ENCODE results near the gene ABCC1.
A peak's percentile ranks its signal among the peaks of the same experiment; 100 is the strongest.

The ABCC1 gene

GRCh38 chr16:16022683-16023064, 73.3 kb downstream of the ABCC1 start:
- Histone ChIP-seq H3K79me1 (ENCODE audit: low read length) (peaks cover 5% of the 10 kb centered on the region), H4K91ac (ENCODE audit: low read depth, low read length) (no peak overlapping the region), H3K14ac (ENCODE audit: low read length) (no peak overlapping the region), H3K4me1 (ENCODE audit: control insufficient read depth in 1 of 2, insufficient read depth in 2 of 2, low read length in 2 of 2) (peaks cover 8 to 14% of the 10 kb centered on the region in 2 experiments), H2BK5ac (ENCODE audit: low read depth, low read length, poor library complexity) (no peak overlapping the region), H2AFZ (ENCODE audit: insufficient read depth, low read length, poor library complexity) (no peak overlapping the region), H3K4ac (ENCODE audit: low read depth, low read length) (no peak overlapping the region), H2BK12ac (ENCODE audit: low read length) (no peak overlapping the region), H3K9me3 (ENCODE audit: insufficient read depth, low read depth, low read length) (no peaks in the 10 kb centered on the region), H3K18ac (ENCODE audit: low read length) (no peak overlapping the region), H3K27ac (ENCODE audit: low read depth, low read length) (peak overlapping the region; percentile 80), H3K36me3 (ENCODE audit: control insufficient read depth in 1 of 2, insufficient read depth in 2 of 2, low read length in 2 of 2) (peaks cover 6 to 10% of the 10 kb centered on the region in 2 experiments), H4K8ac (ENCODE audit: low read depth, low read length) (no peak overlapping the region), H4K12ac (ENCODE audit: low read depth, low read length) (no peak overlapping the region), H2BK120ac (ENCODE audit: insufficient read depth, low read length, poor library complexity) (no peak overlapping the region), H3K4me3 (ENCODE audit: low read depth, low read length) (no peak overlapping the region), H3K27me3 (ENCODE audit: insufficient read depth, low read length) (no peaks in the 10 kb centered on the region), H3K9ac (ENCODE audit: low read length) (no peak overlapping the region), H3K79me2 (ENCODE audit: control insufficient read depth, insufficient read depth, low read length, poor library complexity) (no peaks in the 10 kb centered on the region), H3K4me2 (ENCODE audit: low read length) (no peak overlapping the region), H3K23ac (ENCODE audit: low read length) (no peak overlapping the region), H2AK5ac (ENCODE audit: low read length) (no peak overlapping the region)
- no CpG with 5 or more reads among the region's 5 CpGs for WGBS (ENCODE audit: extremely low coverage, insufficient coverage, insufficient read length)
- DNase-seq: peak; percentile 25 to 81

DNA sequence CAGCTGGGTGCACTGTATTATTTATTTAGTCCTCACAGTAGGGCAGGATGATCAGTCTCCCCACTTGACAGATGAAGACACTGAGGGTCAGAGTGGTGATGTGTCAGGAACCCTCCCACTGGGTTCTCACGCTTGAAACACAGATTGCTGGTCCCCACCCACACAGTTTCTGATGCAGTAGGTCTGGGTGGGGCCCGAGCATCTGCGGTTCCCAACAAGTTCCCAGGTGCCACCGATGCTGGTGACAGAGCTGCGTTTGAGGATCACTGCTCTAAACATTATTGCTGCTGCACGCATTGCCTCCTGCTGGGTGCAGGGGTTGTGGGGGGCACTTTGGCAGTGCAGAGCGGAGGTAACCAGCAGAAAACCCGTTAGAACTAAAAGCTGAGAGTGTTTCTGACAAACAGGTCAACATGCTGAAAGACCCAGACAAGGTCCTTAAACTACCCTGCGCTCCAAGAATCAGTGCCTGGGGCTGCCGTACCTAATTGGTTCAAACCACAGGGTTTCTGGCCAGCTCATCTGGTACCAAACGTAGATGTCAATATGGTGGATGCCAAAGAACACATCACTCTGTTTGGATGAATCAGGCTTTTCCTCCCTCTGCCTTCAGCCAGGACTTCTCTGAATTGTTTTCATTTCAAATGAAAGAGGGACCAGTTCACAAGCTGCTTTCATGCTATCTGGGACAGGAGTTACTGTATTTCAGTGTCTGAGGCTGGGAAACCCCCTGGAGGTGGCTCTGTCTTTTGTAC, 76.0 kb downstream of the ABCC1 start:
- Histone ChIP-seq H3K9me3 (ENCODE audit: insufficient read depth, low read depth, low read length) (no peaks in the 10 kb centered on the region), H3K23ac (ENCODE audit: low read length) (no peak overlapping the region), H3K79me1 (ENCODE audit: low read length) (peaks cover 5% of the 10 kb centered on the region), H3K18ac (ENCODE audit: low read length) (no peak overlapping the region), H3K9ac (ENCODE audit: low read length) (no peak overlapping the region), H3K27me3 (ENCODE audit: insufficient read depth, low read length) (no peaks in the 10 kb centered on the region), H2AK5ac (ENCODE audit: low read length) (no peak overlapping the region), H3K4me3 (ENCODE audit: low read depth, low read length) (peak overlapping the region; percentile 12), H3K79me2 (ENCODE audit: control insufficient read depth, insufficient read depth, low read length, poor library complexity) (no peaks in the 10 kb centered on the region), H3K4me1 (ENCODE audit: control insufficient read depth in 1 of 2, insufficient read depth in 2 of 2, low read length in 2 of 2) (peaks cover 8 to 17% of the 10 kb centered on the region in 2 experiments), H4K91ac (ENCODE audit: low read depth, low read length) (no peak overlapping the region), H3K4ac (ENCODE audit: low read depth, low read length) (no peak overlapping the region), H2BK120ac (ENCODE audit: insufficient read depth, low read length, poor library complexity) (no peak overlapping the region), H3K4me2 (ENCODE audit: low read length) (no peak overlapping the region), H4K12ac (ENCODE audit: low read depth, low read length) (no peak overlapping the region), H3K36me3 (ENCODE audit: control insufficient read depth in 1 of 2, insufficient read depth in 2 of 2, low read length in 2 of 2) (peaks cover 3 to 4% of the 10 kb centered on the region in 2 experiments), H2BK12ac (ENCODE audit: low read length) (no peak overlapping the region), H3K27ac (ENCODE audit: low read depth, low read length) (no peak overlapping the region), H2BK5ac (ENCODE audit: low read depth, low read length, poor library complexity) (no peak overlapping the region), H2AFZ (ENCODE audit: insufficient read depth, low read length, poor library complexity) (no peak overlapping the region), H4K8ac (ENCODE audit: low read depth, low read length) (no peak overlapping the region), H3K14ac (ENCODE audit: low read length) (no peak overlapping the region)
- DNase-seq: no peak
- WGBS (ENCODE audit: extremely low coverage, insufficient coverage, insufficient read length): no CpG with 5 or more reads among the region's 11 CpGs

GRCh38 chr16:16027728-16028310, 78.4 kb downstream of the ABCC1 start:
- no peak overlapping the region for H4K91ac ChIP-seq (ENCODE audit: low read depth, low read length)
- H3K23ac ChIP-seq (ENCODE audit: low read length): no peak overlapping the region
- no peak overlapping the region for H2AFZ ChIP-seq (ENCODE audit: insufficient read depth, low read length, poor library complexity)
- no peak overlapping the region for H2AK5ac ChIP-seq (ENCODE audit: low read length)
- no peak overlapping the region for H4K12ac ChIP-seq (ENCODE audit: low read depth, low read length)
- H3K4me1 ChIP-seq (ENCODE audit: control insufficient read depth in 1 of 2, insufficient read depth in 2 of 2, low read length in 2 of 2): peaks cover 0 to 5% of the 10 kb centered on the region in 2 experiments
- no peak overlapping the region for H3K4me3 ChIP-seq (ENCODE audit: low read depth, low read length)
- H2BK5ac ChIP-seq (ENCODE audit: low read depth, low read length, poor library complexity): no peak overlapping the region
- no peak overlapping the region for H3K9ac ChIP-seq (ENCODE audit: low read length)
- H3K18ac ChIP-seq (ENCODE audit: low read length): no peak overlapping the region
- no peaks in the 10 kb centered on the region for H3K9me3 ChIP-seq (ENCODE audit: insufficient read depth, low read depth, low read length)
- H3K4me2 ChIP-seq (ENCODE audit: low read length): no peak overlapping the region
- H2BK12ac ChIP-seq (ENCODE audit: low read length): no peak overlapping the region
- H3K79me1 ChIP-seq (ENCODE audit: low read length): peaks cover 2% of the 10 kb centered on the region
- no peak overlapping the region for H3K14ac ChIP-seq (ENCODE audit: low read length)
- no peak for DNase-seq
- H4K8ac ChIP-seq (ENCODE audit: low read depth, low read length): no peak overlapping the region
- no CpG with 5 or more reads among the region's 11 CpGs for WGBS (ENCODE audit: extremely low coverage, insufficient coverage, insufficient read length)
- H3K36me3 ChIP-seq (ENCODE audit: control insufficient read depth in 1 of 2, insufficient read depth in 2 of 2, low read length in 2 of 2): peaks cover 2% of the 10 kb centered on the region in 2 experiments
- no peaks in the 10 kb centered on the region for H3K79me2 ChIP-seq (ENCODE audit: control insufficient read depth, insufficient read depth, low read length, poor library complexity)
- no peak overlapping the region for H2BK120ac ChIP-seq (ENCODE audit: insufficient read depth, low read length, poor library complexity)
- H3K27me3 ChIP-seq (ENCODE audit: insufficient read depth, low read length): no peaks in the 10 kb centered on the region
- no peak overlapping the region for H3K4ac ChIP-seq (ENCODE audit: low read depth, low read length)
- no peak overlapping the region for H3K27ac ChIP-seq (ENCODE audit: low read depth, low read length)

DNA sequence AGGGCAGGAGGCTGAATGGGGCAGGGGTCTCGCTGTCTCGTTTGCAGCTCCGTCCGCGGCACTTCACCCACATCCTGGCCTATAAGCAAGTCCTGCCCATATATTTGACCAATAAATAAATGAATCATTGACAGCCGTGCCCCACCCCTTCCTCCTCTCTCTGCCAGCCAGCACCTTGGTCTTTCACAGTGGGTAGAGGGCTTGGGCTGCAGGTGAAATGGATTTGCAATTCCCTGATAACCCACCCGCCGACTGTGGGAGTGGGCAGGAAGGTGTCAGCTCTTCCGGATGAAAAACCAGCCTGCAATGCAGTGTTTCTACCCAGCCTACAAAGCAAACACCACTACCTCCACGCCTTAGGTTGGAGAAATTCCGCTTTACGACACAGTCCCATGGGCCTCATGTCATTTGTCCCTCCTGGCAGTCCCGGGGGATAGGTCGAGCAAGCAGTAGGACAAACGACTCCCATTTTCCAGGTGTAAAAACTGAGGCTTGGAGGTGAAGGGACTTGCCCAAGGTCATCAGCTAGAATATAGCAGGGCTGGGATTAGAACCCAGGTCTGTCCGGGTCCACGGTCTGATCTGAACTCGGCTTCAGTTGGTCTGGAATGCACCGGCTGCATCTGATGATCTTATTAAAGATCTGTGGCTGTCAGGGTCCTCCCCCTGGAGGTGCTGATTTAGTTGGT, 79.0 kb downstream of the ABCC1 start:
- no peaks in the 10 kb centered on the region for H3K27me3 ChIP-seq (ENCODE audit: insufficient read depth, low read length)
- no peak overlapping the region for H2AK5ac ChIP-seq (ENCODE audit: low read length)
- H3K23ac ChIP-seq (ENCODE audit: low read length): no peak overlapping the region
- H4K12ac ChIP-seq (ENCODE audit: low read depth, low read length): no peak overlapping the region
- H2BK120ac ChIP-seq (ENCODE audit: insufficient read depth, low read length, poor library complexity): no peak overlapping the region
- H3K14ac ChIP-seq (ENCODE audit: low read length): no peak overlapping the region
- H3K18ac ChIP-seq (ENCODE audit: low read length): no peak overlapping the region
- no peak overlapping the region for H4K8ac ChIP-seq (ENCODE audit: low read depth, low read length)
- H2BK12ac ChIP-seq (ENCODE audit: low read length): no peak overlapping the region
- no peak overlapping the region for H3K9ac ChIP-seq (ENCODE audit: low read length)
- H3K4ac ChIP-seq (ENCODE audit: low read depth, low read length): no peak overlapping the region
- no peak overlapping the region for H2AFZ ChIP-seq (ENCODE audit: insufficient read depth, low read length, poor library complexity)
- no peak overlapping the region for H4K91ac ChIP-seq (ENCODE audit: low read depth, low read length)
- peaks cover 0 to 3% of the 10 kb centered on the region in 2 experiments for H3K4me1 ChIP-seq (ENCODE audit: control insufficient read depth in 1 of 2, insufficient read depth in 2 of 2, low read length in 2 of 2)
- H3K79me2 ChIP-seq (ENCODE audit: control insufficient read depth, insufficient read depth, low read length, poor library complexity): no peaks in the 10 kb centered on the region
- H2BK5ac ChIP-seq (ENCODE audit: low read depth, low read length, poor library complexity): no peak overlapping the region
- no peaks in the 10 kb centered on the region for H3K9me3 ChIP-seq (ENCODE audit: insufficient read depth, low read depth, low read length)
- WGBS (ENCODE audit: extremely low coverage, insufficient coverage, insufficient read length): no CpG with 5 or more reads among the region's 19 CpGs
- peaks cover 2 to 3% of the 10 kb centered on the region in 2 experiments for H3K36me3 ChIP-seq (ENCODE audit: control insufficient read depth in 1 of 2, insufficient read depth in 2 of 2, low read length in 2 of 2)
- peaks cover 1% of the 10 kb centered on the region for H3K79me1 ChIP-seq (ENCODE audit: low read length)
- H3K27ac ChIP-seq (ENCODE audit: low read depth, low read length): no peak overlapping the region
- no peak overlapping the region for H3K4me2 ChIP-seq (ENCODE audit: low read length)
- H3K4me3 ChIP-seq (ENCODE audit: low read depth, low read length): no peak overlapping the region
- no peak for DNase-seq

All from trophoblast cell (in vitro differentiated cells and primary cell).